GM23248 (cell line): ENCODE results near the gene BCR.

Source experiments
- EZH2 ChIP-seq: fragments of 200-600 bp; sonication (generic); IDR thresholded peaks from 2 replicates; pipeline ENCODE4 v1.6.1; 2018; ENCODE audit warnings: antibody characterized with exemption, mild to moderate bottlenecking; ENCODE audit not compliant: insufficient read depth, poor library complexity, severe bottlenecking
- EZH2phosphoT487 ChIP-seq: fragments of 200-600 bp; sonication (generic); IDR thresholded peaks from 2 replicates; pipeline ENCODE4 v1.6.1; 2018; ENCODE audit warnings: antibody characterized with exemption, moderate library complexity, mild to moderate bottlenecking, low read depth; ENCODE audit not compliant: insufficient read depth

DNA sequence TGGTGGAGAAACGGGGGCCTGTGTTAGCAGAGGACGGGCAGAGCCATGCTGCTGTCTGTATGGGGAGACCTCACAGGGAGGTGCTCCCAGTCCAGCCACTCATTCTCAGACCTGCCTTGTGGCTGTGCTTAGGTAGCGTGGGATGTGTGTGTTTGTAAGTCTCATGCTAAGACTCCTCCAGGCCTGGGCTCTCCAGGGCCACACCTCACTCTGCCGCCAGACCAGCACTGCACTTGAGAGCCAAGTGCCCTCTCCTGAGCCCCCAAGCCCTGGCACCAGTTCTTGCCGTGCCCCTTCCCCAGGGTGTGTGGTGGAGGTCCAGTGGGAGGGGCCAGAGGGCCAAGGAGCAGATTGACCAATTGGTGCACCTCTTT, 108.8 kb downstream of the BCR start:
- TF ChIP-seq EZH2phosphoT487 (no peak), EZH2 (no peak)
